Right kidney (tissue), 1 donor: Measurements from ENCODE around the gene GYS1.

Source experiments
- DNase-seq: peaks from one replicate; pipeline ENCODE4 v3.0.0-alpha.2; 2016

Gene GYS1

GRCh38 chr19:48989701-48990291 lies 3.3 kb downstream of the GYS1 start:
- DNase-seq: no peak

DNA sequence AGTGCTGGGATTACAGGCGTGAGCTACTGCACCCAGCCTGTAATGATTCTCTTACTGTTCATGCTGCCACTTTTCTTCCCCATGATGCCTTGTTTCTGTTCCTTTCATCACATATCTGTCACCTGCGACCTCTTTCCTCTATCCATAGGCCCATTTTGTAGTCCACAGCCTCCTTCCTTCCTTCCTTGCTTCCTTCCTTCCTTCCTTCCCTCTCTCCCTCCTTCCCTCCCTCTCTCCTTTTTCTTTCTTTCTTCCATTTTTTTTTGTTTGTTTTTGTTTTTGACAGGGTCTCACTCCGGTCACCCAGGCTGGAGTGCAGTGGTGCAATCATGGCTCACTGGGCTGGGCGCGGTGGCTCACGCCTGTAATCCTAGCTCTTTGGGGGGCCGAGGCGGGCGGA lies 4.2 kb downstream of the GYS1 start:
- no peak for DNase-seq

DNA sequence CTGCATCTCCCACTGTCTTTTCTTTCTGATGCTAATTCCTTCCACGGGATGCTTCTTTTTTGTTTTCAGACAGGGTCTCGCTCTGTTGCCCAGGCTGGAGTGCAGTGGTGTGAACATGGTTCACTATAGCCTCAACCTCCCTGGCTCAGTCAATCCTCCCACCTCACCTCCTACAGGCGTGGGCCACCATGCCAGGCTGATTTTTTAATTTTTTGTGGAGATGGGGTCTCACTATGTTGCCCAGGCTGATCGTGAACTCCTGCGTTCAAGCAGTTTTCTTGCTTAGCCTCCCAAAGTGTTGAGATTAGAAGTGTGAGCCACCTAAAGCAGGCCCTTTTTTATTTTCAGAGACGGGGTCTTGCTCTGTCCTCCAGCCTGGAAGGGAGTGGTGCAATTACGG lies 4.8 kb downstream of the GYS1 start:
- DNase-seq: no peak

DNA sequence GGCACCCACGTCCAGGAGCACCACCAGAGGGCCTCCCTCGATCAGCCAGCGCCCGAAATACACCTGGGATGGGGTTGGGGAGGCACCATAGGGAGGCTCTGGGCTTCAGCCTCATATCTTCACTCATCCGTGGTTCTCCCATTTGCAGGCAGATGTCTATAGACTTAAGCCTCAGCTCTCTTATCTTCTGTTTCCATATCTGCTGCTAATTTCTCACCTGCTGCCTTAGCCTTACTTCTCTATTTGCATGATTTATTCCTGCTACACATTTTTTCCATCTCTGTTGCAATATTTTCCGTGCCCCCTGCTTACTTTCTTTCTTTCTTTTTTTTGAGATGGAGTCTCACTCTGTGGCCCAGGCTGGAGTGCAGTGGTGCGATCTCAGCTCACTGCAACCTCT lies 5.8 kb downstream of the GYS1 start:
- no peak for DNase-seq

- DNase-seq: no peak
These were observed 6.9 kb downstream of the GYS1 start for GRCh38 chr19:48986211-48986610.

DNA sequence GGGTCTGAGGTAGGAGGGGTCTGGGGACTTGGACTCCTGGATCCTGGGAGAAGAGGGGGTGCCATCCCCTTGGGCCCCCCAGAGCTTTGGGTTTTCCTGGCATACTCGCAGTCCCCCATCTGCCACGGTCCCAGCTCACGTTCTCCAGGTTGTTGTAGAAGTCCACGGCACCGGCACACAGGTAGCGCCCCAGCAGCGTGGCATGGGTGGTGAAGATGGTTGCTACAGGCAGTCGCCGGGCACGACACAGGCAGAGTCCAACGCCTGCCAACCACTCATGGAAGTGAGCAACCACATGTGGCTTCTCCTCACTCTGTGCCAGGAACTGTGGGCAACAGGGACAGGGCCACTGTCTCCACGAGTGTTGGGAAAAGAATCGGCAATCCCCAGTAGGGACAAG lies 7.4 kb downstream of the GYS1 start:
- DNase-seq: no peak

- DNase-seq: no peak
These were observed 10.8 kb downstream of the GYS1 start for GRCh38 chr19:48982280-48982679.

DNA sequence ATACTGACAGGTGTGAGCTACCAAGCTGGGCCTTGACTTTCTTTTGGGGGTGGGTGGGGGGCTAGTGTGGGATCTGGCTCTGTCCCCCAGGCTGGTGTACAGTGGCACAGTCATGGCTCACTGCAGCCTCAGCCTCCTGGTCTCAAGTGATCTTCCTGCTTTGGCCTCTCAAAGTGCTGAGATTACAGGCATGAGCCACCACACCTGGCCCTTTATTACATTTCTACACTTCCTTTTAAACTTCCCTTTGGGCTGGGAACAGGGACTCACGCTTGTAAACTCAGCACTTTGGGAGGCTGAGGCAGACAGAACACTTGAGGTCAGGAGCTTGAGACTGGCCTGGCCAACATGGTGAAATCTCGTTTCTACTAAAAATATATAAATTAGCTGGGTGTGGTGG lies 16.0 kb downstream of the GYS1 start:
- DNase-seq: no peak

GRCh38 chr19:48975947-48976847 lies 16.9 kb downstream of the GYS1 start:
- no peak for DNase-seq

GRCh38 chr19:48970923-48971395 lies 22.1 kb downstream of the GYS1 start:
- DNase-seq: peak; percentile 69

- DNase-seq: no peak
These were observed 22.9 kb downstream of the GYS1 start for GRCh38 chr19:48970139-48970766.

GRCh38 chr19:48969276-48970138 lies 23.6 kb downstream of the GYS1 start:
- no peak for DNase-seq

DNA sequence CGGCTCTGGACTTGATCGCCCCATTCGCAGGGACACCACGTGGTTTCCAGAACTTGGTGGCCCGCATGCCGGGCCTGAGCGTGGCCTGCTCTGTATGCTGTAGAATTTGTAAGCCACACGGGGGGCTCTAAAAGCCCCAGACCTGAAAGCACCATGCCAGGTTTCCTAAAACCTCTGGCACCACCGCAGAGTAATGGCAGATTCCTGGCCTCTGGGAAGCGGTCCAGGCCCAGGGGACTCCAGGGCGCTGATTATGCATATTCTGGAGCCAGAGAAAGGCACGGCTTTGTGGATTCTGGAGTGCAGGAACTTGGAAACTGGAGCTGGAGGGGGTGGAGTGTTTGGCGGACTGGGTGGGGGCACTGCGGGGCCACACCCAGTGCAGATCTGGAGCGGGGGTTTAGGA lies 24.3 kb downstream of the GYS1 start:
- DNase-seq: no peak

DNA sequence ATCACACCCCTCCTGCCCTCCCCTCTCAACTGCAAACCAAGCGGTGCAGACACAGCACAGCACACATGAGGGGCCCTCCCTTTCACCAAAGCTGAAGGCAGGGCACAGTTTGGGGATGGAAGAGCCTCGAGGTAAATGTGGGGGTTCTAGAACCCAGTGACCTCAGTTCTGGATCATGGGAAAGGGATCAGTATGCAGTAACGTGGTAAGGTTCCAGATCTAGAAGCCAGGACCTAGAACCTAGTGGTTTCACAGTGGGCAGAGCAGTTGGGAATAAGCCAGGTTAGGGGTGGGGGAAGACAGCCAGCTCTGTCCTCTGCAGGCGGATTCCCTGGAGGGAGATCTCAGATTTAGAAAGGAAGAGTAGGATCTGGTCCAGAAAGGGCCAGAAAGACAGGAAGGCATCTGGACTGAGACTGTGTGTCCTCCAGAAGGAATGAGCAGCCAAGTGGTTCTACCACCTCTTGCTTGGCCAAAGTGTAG lies 24.9 kb downstream of the GYS1 start:
- no peak for DNase-seq

DNA sequence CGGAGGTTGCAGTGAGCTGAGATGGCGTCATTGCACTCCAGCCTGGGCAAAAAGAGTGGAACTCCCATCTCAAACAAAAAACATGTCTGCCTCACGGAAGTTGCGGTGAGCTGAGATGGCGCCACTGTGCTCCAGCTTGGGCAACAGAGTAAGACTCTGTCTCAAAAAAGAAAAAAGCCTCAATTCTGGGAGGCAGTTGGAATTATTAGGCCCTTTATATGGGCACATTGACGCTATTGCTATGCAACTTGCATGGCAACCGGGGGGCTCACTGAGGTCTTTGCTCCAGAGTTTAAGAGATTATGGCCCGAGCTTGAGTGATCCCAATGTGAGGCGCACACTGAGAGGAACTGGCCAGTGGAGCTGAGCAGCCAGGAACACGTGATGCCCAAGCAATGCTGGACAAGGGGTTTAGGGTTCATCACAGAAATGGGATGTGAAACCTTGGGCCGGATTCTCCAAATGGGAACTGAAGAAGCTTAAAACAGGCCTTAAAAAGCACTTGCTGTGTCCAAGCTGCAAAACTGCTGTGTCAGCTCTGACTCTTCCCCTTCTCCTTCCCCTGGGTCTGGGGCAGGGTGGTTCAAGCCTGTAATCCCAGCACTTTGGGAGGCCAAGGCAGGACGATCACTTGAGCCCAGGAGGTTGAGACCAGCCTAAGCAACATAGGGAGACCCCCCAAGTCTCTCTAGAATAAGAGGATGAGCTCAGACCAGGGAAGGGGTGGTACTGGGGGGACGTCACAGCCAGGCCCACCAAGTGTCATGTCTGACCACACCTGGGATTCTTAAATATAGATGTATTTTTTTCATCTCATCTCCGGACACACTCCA lies 25.5 kb downstream of the GYS1 start:
- no peak for DNase-seq

DNA sequence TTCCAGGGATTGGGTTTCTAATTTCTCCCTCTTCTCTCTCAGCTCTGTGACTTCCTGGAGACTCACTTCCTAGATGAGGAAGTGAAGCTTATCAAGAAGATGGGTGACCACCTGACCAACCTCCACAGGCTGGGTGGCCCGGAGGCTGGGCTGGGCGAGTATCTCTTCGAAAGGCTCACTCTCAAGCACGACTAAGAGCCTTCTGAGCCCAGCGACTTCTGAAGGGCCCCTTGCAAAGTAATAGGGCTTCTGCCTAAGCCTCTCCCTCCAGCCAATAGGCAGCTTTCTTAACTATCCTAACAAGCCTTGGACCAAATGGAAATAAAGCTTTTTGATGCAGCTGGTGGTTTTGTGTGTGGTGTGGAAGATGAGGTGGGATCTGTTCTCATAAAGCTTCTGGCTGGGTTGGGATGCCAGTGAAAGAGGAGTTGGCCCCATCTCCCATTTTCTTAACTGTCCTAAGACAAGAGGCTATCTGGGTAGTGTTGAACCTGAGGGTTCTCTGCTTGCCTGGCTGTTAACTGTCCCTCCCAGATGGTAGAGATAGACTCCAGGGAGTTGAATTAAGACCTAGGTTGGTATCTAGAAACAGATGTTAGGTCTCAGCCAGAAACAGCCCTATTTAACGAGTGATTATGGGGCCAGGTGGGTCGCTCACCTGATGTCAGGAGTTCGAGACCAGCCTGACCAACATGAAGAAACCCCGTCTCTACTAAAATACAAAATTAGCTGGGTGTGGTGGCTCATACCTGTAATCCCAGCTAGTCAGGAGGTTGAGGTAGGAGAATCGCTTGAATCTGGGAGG lies 26.4 kb downstream of the GYS1 start:
- no peak for DNase-seq

- no peak for DNase-seq
These were observed 27.1 kb downstream of the GYS1 start for GRCh38 chr19:48965806-48966540.

DNA sequence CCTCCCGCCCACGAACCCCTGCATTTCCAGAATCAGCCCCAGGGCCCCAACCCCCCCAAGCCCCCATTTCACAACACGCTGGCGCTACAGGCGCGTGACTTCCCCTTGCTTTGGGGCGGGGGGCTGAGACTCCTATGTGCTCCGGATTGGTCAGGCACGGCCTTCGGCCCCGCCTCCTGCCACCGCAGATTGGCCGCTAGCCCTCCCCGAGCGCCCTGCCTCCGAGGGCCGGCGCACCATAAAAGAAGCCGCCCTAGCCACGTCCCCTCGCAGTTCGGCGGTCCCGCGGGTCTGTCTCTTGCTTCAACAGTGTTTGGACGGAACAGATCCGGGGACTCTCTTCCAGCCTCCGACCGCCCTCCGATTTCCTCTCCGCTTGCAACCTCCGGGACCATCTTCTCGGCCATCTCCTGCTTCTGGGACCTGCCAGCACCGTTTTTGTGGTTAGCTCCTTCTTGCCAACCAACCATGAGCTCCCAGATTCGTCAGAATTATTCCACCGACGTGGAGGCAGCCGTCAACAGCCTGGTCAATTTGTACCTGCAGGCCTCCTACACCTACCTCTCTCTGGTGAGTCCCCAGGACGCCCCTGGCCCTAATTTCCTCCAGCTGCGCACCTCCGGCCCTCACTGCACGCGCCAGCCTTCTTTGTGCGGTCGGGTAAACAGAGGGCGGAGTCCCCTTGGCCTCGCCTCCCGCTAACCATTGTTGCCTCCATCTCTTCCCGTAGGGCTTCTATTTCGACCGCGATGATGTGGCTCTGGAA lies 27.9 kb downstream of the GYS1 start, which contains the start of gene FTL:
TSS of gene FTL (plus strand) at position 270 of the 766 bp plus-strand sequence. CDS start at position 469, 199 bp downstream.
- peak; percentile 97 for DNase-seq
